ENCODE results near the gene TCF7L2. TPM values are rescaled to one million over a fixed set of nuclear protein-coding genes. Genes with fewer than 3 reads are reported as not detected.

TCF7L2 gene
- total RNA-seq, 3 donors from 2014 or later = 33.1 to 44.2 (median 34.1) TPM

DNA sequence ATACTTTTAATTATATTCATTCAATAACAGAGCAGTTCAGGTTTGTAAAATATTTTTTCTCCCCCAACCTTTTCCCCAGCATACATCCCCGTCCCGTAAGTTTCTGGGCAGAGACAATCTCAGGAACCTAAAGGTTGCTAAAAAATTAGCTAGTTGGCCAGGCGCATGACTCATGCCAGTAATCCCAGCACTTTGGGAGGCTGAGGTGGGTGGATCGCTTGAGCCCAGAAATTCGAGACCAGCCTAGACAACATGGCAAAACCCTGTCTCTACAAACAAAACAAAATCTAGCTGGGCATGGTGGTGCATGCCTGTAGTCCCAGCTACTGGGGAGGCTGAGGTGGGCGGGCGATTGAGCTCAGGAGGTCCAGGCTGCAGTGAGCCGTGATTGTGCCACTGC lies 40.2 kb downstream of the TCF7L2 start:
- Histone ChIP-seq H3K9me3 (no peaks in the 10 kb centered on the region), H3K4me1 (peaks cover 0 to 28% of the 10 kb centered on the region in 2 donors), H3K27me3 (no peaks in the 10 kb centered on the region), H3K4me3 (no peak overlapping the region), H3K36me3 (no peaks in the 10 kb centered on the region), H3K27ac (peak overlapping the region in 1 of 2 donors; percentile 85)
- no peak for DNase-seq (ENCODE audit: low spot score in 2 of 2)
- intact Hi-C loops (cut with DNase I; ENCODE audit: low total_unique reads) = no loop called here
- TF ChIP-seq, protein P1, sequence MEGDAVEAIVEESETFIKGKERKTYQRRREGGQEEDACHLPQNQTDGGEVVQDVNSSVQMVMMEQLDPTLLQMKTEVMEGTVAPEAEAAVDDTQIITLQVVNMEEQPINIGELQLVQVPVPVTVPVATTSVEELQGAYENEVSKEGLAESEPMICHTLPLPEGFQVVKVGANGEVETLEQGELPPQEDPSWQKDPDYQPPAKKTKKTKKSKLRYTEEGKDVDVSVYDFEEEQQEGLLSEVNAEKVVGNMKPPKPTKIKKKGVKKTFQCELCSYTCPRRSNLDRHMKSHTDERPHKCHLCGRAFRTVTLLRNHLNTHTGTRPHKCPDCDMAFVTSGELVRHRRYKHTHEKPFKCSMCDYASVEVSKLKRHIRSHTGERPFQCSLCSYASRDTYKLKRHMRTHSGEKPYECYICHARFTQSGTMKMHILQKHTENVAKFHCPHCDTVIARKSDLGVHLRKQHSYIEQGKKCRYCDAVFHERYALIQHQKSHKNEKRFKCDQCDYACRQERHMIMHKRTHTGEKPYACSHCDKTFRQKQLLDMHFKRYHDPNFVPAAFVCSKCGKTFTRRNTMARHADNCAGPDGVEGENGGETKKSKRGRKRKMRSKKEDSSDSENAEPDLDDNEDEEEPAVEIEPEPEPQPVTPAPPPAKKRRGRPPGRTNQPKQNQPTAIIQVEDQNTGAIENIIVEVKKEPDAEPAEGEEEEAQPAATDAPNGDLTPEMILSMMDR (IDR thresholded peaks at IDR 0.05) = no peak

DNA sequence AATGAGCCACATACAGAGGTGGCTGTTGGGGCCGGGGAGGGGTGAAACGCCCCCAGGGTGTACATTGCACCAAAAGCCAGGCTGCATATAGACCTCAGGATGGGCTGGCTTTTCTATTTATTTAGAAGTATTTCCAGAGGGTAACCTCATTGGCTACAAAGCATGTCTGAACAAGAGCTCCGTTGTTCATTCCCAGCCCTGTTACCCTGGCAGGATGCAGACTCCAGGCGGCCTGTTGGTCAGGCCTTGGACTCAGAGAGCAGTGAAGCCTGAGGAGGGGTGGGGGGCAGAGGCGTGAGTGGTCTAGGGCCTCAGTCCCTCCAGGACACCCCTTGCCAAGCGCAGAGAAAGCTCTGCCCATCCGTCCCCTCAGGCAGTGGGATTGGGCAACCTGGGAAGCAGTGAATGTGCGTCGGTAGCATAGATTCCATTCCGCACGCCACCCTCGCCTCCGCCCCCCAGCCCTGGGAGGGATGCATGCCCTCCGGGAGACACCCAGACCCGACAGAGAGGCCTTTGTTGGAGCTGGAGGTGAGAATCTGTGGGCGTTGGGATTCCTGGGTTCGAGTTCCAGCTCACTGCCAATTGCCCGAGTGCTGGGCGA lies 41.9 kb downstream of the TCF7L2 start:
- Histone ChIP-seq H3K4me3 (peak overlapping the region in 1 of 3 donors; percentile 32), H3K9me3 (no peaks in the 10 kb centered on the region), H3K4me1 (peaks cover 0 to 13% of the 10 kb centered on the region in 2 donors), H3K36me3 (no peaks in the 10 kb centered on the region), H3K27ac (peak overlapping the region; percentile 85 to 88), H3K27me3 (no peaks in the 10 kb centered on the region)
- TF ChIP-seq, protein P1 (IDR thresholded peaks at IDR 0.05) = no peak
- peak in 2 of 3 donors; percentile 37 to 40 for TF ChIP-seq POLR2AphosphoS5 (IDR thresholded peaks at IDR 0.05)
- no peak for TF ChIP-seq POLR2A (IDR thresholded peaks at IDR 0.05)
- DNase-seq (ENCODE audit: low spot score in 2 of 2) = peak; percentile 65 to 92
- intact Hi-C loops (cut with DNase I; ENCODE audit: low total_unique reads) = no loop called here

DNA sequence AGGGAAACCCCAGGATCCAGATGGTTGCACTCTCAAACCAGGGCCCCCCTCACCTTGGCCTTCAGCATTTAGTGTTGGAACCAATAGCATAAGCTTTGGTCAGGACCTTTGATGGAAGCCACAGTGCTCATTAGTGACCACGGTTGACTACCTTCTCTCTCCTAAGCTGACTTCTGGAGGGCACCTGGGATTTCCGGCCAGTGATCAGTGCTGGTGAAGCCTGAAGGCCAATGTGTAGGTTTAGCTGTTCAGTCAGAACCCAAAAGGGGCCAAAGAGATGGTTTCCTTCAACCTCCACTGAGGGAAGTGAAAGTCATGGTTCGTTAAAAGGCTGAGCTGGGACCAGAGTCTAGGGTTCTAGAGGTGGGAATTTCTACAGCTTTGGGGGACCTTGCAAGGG lies 46.4 kb downstream of the TCF7L2 start:
- DNase-seq (ENCODE audit: low spot score in 2 of 2) = no peak
- H3K27ac ChIP-seq = no peak overlapping the region
- no peaks in the 10 kb centered on the region for H3K9me3 ChIP-seq
- TF ChIP-seq POLR2A (IDR thresholded peaks at IDR 0.05) = no peak
- TF ChIP-seq, protein P1 (IDR thresholded peaks at IDR 0.05) = no peak
- no peak for TF ChIP-seq POLR2AphosphoS5 (IDR thresholded peaks at IDR 0.05)
- no peaks in the 10 kb centered on the region for H3K27me3 ChIP-seq
- H3K4me3 ChIP-seq = no peak overlapping the region
- intact Hi-C loops (cut with DNase I; ENCODE audit: low total_unique reads) = no loop called here
- no peaks in the 10 kb centered on the region for H3K36me3 ChIP-seq
- peaks cover 0 to 10% of the 10 kb centered on the region in 2 donors for H3K4me1 ChIP-seq

DNA sequence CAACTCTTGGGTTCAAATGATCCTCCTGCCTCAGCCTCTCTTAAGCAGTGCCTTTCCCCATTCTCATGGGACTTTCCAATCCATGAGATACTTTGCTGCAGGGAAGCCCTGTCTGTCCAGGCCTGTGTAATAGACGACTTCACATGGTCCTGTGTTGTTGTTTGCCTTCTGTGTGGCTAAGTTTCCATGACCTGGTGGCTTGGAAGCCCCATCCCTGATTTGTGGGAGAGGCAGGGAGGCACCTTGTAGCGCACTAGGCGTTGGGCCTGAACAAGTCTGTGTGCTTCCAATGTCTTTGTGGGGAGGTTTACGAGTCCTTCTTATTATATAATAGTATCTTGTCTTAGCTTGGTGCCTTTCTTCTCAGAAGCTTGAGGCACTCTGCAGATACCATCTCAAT lies 49.1 kb downstream of the TCF7L2 start:
- H3K27me3 ChIP-seq = no peaks in the 10 kb centered on the region
- H3K27ac ChIP-seq = peak overlapping the region; percentile 82 to 83
- no peaks in the 10 kb centered on the region for H3K36me3 ChIP-seq
- intact Hi-C loops (cut with DNase I; ENCODE audit: low total_unique reads) = no loop called here
- peaks cover 7 to 10% of the 10 kb centered on the region in 2 donors for H3K4me1 ChIP-seq
- DNase-seq (ENCODE audit: low spot score in 2 of 2) = no peak
- H3K9me3 ChIP-seq = no peaks in the 10 kb centered on the region
- H3K4me3 ChIP-seq = no peak overlapping the region
- TF ChIP-seq, protein P1 (IDR thresholded peaks at IDR 0.05) = no peak
- TF ChIP-seq POLR2A (IDR thresholded peaks at IDR 0.05) = no peak
- TF ChIP-seq POLR2AphosphoS5 (IDR thresholded peaks at IDR 0.05) = no peak

DNA sequence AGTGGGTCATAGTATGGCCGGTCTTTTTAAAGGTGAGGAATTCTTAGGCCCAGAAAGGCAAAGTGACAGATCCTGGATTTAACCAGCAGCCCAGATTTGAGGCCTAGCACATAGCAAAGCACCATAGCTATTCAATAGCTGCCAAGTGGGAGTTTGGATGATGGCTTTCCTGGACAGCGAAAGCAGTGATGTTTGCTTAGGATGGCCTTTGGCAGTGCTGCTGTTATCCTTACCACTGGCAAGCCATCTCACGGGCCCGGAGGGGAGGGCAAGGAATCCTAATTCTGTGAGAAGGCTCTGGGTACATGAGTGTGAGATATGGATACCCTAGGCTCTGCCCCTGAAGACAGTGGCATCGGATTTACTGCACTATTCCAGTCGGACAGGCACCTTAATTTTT lies 50.4 kb downstream of the TCF7L2 start:
- H3K36me3 ChIP-seq = no peaks in the 10 kb centered on the region
- TF ChIP-seq, protein P1 (IDR thresholded peaks at IDR 0.05) = no peak
- TF ChIP-seq POLR2AphosphoS5 (IDR thresholded peaks at IDR 0.05) (no peak), POLR2A (IDR thresholded peaks at IDR 0.05) (no peak)
- intact Hi-C loops (cut with DNase I; ENCODE audit: low total_unique reads) = no loop called here
- H3K4me3 ChIP-seq = peak overlapping the region in 1 of 3 donors; percentile 15
- peak overlapping the region; percentile 82 to 83 for H3K27ac ChIP-seq
- no peak for DNase-seq (ENCODE audit: low spot score in 2 of 2)
- no peaks in the 10 kb centered on the region for H3K9me3 ChIP-seq
- peaks cover 7 to 13% of the 10 kb centered on the region in 2 donors for H3K4me1 ChIP-seq
- no peaks in the 10 kb centered on the region for H3K27me3 ChIP-seq
